HG02840 (cell line): Measurements from ENCODE around the gene NFIC.
"Not testable (repeated sequence)": the region's sequence is repeated elsewhere in the genome, so short reads cannot be mapped to it uniquely, and the experiment has no call there.

ENCODE experiments used
- ATAC-seq: cut with Tn5 transposase; IDR thresholded peaks from one replicate; pipeline ENCODE4 v1.9.1; 2021; ENCODE audit warnings: mild to moderate bottlenecking, moderate library complexity, moderate number of reproducible peaks; ENCODE audit not compliant: unreplicated experiment, low FRiP score

NFIC gene

GRCh38 chr19:3370728-3371591 lies 4.6 kb downstream of the NFIC start:
- no peak for ATAC-seq

GRCh38 chr19:3372413-3372812 lies 6.0 kb downstream of the NFIC start:
- ATAC-seq: no peak

- no peak for ATAC-seq
Measured at GRCh38 chr19:3373971-3374368, 7.6 kb downstream of the NFIC start.

- no peak for ATAC-seq
Measured at GRCh38 chr19:3374369-3375112, 8.2 kb downstream of the NFIC start.

- ATAC-seq: no peak
Measured at GRCh38 chr19:3375221-3376090, 9.1 kb downstream of the NFIC start.

GRCh38 chr19:3376091-3376455 lies 9.7 kb downstream of the NFIC start:
- ATAC-seq: not testable (repeated sequence)

GRCh38 chr19:3378352-3379150 lies 12.2 kb downstream of the NFIC start:
- ATAC-seq: no peak

GRCh38 chr19:3380829-3381228 lies 14.4 kb downstream of the NFIC start:
- no peak for ATAC-seq

GRCh38 chr19:3381701-3382372 lies 15.5 kb downstream of the NFIC start:
- no peak for ATAC-seq

GRCh38 chr19:3382460-3383100 lies 16.2 kb downstream of the NFIC start:
- ATAC-seq: no peak

- no peak for ATAC-seq
Measured at GRCh38 chr19:3383121-3383722, 16.8 kb downstream of the NFIC start.

GRCh38 chr19:3386447-3387234 lies 20.3 kb downstream of the NFIC start:
- ATAC-seq: no peak

GRCh38 chr19:3387645-3388589 lies 21.5 kb downstream of the NFIC start:
- ATAC-seq: no peak

- ATAC-seq: no peak
Measured at GRCh38 chr19:3389446-3389778, 23.0 kb downstream of the NFIC start.

- no peak for ATAC-seq
Measured at GRCh38 chr19:3389876-3390371, 23.5 kb downstream of the NFIC start.

- ATAC-seq: not testable (repeated sequence)
Measured at GRCh38 chr19:3391911-3392310, 25.5 kb downstream of the NFIC start.

- no peak for ATAC-seq
Measured at GRCh38 chr19:3392480-3392879, 26.1 kb downstream of the NFIC start.
